NCI-H2171 (cell line): ENCODE data around the gene SCGB1D1.

Experiments
- DNase-seq: peaks from one replicate; lab custom pipeline; 2025; lab: John Stamatoyannopoulos, UW

SCGB1D1 gene, protein sequence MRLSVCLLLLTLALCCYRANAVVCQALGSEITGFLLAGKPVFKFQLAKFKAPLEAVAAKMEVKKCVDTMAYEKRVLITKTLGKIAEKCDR

DNA sequence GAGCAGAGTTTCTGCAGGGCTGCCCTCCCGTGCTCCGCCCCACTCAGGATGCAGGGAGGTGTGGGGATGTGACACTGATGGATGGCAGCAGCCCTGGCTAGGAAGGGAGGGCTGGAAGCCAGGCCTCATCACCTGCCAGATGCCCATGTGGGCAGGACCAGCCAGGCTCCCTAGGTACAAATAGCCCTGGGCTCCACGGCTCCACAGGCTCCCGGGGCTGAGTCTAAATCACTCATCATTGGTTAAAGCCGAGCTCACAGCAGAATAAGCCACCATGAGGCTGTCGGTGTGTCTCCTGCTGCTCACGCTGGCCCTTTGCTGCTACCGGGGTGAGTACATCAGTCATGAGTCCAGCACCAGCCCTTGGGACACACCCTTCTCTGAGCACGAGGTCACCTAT, at the start of gene SCGB1D1:
Gene SCGB1D1, plus strand, starts transcription at position 206 of the 400 bp plus-strand sequence. Its CDS starts 69 bp downstream, at position 275.
- DNase-seq: no peak

DNA sequence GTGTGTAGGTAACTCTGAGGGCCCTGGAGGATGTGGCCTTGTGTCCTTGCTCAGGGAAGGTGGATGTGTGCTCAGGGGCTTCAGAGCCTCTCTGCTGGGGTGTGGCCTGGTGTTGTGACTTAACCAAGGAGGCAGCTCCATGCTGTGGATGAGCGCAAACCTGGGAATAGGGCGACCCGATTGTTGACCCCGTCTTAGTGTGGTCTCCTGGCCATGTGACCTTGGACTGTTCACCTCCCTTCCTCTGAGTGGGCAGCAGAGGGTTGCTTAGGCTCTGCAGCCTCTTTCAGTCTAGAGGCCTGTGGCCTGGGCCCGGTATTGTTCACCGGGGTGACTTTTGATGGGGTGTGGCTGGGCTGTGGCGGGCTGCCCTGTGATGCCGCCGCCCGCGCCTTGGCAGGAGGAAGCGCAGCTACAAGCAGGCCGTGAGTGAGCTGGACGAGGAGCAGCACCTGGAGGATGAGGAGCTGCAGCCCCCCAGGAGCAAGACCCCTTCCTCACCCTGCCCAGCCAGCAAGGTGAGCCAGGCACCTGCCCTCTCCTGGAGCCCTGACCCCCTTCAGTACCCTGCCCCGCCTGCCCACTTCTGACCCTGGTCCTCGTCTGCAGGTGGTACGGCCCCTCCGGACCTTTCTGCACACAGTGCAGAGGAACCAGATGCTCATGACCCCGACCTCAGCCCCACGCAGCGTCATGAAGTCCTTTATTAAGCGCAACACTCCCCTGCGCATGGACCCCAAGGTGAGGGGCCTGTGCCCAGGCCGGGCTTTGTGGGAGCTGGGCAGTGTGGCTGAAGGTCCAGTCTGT, 49.5 kb upstream of the SCGB1D1 start:
- DNase-seq: no peak

DNA sequence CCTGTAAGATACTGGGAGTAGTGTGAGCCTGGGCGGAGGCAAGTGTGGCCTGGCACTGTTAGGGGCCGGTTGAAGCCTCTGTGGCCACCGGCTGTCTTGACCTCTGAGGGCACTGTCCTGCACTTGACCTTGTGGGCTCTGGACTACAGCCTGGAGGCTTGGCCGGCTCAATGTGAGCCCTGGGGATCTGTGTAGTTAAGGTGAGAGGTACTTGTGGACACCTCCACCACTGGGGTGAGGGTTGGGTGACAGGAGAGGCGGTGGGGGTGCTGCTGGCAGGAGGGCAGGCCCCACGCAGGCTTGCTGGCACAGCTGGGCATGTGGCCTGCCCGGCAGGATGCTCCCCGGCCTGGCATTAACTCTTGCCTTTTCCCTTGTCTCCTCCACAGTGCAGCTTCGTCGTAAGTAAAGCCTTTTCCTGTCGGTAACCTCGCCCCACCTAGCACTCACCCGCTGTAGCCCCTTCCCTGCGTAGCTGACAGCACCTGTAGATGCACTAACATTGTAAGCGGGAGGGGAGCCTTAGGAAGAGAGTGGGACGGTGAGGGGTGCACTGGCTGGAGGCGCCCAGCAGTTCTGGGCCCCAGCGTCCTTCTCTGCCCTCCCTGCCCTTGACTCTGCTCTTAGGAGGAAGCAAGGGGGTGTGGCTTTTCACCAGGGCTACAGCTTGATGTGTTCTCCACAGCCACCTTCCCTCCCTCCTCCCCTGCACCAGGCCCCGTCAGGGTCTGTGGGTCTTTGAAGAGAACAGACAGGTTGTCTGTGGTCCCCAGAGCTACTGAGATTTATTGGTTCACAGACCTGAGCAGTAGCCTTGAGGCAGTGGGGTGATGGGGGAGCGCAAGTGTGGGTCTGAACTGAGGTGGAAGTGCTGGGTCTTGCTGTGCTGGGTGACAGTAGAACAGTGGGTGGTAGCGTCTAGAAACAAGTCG, 48.6 kb upstream of the SCGB1D1 start:
- DNase-seq: no peak

DNA sequence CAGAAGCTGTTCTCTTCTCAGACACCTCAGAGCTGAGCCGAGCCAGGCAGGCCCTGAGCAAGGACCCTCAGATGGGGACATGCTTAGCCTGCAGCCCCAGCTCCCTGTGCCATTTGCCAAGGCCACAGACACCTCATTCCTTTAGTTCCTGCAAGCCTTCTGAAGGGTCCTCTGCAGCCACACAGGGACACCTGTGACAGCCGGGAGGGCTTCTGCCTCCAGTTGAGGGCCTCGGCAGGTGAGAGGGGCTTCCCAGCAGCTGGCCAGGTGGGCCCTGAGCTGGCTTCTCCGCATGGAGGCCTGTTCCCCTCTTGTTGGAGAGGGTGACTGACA, 48.0 kb upstream of the SCGB1D1 start:
- DNase-seq: no peak

DNA sequence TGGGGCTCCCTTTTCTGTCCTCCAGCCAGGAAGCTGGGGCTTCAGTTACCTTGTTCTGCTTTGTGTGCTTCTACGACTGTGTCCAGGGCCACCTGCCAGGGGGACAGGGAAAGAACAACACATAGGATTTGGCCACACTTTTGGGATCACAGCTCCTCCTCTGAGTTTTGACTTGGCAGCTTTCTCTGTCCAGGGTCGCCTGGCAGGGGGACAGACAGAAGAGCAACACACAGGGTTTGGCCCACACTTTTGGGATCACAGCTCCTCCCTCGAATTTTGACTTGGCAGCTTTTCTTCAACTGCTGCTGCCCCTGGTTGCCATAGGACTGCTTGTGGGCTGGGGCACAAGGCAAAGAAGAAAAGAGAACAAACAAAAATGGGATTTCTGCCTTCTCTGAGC, 47.1 kb upstream of the SCGB1D1 start:
- DNase-seq: no peak

DNA sequence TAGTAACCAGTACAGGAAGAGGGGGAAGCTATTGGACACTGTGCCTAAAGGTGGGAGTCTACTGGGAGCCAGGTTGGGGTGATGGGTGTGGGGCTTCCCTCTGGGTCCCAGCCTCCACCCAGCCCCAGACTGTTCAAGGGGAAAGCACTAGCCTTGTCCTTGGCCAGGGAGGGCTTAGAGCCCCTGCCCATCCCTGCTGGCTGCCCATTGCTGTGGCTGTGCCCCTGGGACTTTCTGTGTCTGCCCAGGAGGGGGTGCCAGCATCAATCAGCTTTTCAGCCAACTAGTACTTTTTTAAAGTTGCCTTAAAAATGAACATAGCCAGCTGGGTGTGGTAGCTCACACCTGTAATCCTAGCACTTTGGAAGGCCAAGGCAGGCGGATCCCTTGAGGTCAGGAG, 46.3 kb upstream of the SCGB1D1 start:
- DNase-seq: no peak

DNA sequence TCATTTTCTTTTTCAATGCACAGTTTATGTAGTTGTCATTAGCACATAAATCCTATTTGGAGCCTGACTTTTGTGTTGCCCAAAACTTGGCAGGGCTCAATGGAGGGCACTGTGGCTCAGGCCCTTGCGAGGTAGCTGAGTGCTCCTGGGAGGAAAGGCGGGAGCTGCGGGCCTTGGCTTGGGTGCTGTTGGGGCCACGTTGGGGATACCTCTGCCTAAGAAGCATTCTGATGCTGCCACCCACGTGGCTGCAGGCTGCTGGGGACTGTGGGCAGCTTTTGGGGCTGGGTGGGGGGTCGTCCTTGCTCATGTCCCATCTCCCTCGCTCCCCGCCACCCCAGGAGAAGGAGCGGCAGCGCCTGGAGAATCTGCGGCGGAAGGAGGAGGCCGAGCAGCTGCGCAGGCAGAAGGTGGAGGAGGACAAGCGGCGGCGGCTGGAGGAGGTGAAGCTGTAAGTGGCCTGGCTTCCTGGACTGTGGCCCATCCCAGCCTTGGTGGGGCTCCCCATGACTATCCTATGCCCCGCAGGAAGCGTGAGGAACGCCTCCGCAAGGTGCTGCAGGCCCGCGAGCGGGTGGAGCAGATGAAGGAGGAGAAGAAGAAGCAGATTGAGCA, 45.3 kb upstream of the SCGB1D1 start:
- DNase-seq: no peak

DNA sequence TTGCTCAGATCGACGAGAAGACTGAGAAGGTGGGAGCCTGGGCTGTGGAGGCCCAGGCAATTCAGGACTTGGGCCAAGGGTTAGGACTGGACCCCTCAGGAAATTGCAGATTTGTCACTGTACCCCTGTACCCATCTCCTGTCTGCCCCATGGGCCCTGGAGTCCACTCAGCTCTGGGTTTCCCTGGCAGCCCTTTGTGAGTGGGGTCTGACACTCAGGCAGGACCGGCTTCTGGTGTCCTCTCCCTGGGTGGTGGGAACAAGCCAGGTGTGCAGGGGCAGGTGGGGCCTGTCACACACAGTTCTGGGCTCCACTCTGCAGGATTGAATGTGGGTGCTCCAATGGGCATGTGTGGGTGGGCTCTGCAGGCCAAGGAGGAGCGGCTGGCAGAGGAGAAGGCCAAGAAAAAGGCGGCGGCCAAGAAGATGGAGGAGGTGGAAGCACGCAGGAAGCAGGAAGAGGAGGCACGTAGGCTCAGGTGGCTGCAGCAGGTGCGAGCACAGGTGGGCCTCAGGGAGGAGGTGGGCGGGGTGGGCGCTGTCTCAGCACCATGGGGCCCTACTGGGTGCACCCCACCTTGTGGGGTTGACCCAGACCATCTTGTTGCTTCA, 44.6 kb upstream of the SCGB1D1 start:
- DNase-seq: no peak

DNA sequence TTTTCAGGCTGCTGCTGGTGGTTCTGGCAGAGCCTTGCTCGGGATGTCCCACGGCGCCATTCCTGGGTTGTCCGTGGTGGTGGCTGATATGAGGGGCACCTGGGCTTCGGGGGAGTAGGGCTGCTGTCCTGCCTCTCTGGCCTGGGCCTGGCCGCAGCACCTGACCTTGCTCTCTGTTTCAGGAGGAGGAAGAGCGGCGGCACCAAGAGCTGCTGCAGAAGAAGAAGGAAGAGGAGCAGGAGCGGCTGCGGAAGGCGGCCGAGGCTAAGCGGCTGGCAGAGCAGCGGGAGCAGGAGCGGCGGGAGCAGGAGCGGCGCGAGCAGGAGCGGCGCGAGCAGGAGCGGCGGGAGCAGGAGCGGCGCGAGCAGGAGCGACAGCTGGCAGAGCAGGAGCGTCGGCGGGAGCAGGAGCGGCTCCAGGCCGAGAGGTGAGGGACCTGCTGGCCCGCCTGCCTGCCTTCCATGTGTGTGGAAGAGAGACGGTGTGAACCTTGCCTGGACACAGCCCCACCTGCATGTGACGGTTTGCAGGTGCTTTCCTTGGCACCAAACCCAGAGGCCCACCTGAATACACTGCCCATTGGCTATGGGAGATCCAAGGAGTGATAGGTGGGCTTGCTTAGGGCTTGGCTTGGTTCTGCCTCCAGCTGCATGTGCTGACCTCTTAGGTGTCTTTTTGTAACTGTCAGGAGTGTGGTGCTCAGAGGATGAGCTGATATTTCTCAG, 43.4 kb upstream of the SCGB1D1 start:
- no peak for DNase-seq

DNA sequence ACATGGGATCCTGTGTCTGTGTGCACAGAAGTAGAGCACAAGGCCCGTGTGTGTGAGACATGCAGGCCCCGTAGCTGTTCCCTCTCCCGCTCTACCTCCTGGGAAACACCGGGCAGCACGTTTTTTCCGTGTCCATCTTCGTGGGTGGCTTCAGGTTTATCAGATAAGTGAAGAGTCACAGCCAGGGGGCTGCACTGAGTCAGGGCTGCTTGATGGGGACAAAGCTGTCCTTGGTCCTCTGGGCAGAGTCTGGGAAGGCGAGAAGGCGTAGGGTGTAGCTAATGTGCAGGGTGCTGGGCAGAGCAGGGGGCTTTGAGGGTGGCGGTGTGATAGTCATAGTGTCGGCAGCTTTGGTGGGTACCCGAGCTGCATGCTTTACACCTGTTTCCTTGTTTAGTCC, 42.5 kb upstream of the SCGB1D1 start:
- no peak for DNase-seq

DNA sequence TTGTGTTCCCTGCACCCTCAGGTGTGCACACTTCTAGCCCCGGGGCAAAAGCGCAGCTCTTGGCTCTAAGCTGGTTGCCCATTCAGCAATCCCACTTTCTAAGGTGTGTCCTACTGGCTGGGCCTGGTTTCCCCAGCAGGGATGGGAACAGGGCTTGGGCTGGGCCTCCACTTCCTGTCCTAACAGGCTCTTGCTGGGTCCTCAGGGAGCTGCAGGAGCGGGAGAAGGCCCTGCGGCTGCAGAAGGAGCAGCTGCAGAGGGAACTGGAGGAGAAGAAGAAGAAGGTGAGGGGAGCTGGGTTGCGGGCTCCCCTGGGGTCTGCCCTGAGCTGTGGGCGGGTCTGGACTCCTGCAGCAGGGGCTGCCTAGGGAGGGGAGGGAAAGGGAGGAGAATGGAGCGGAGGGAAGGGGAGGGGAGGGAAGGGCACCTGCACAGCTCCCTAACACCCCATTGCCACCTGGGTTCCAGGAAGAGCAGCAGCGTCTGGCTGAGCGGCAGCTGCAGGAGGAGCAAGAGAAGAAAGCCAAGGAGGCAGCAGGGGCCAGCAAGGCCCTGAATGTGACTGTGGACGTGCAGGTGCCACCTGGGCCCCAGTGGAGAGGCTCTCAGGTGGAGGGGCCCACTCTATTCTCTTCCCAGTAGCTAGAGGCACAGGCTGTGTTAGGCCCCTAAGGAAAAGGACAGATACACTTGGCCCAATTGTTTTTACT, 41.6 kb upstream of the SCGB1D1 start:
- DNase-seq: peak; percentile 81

DNA sequence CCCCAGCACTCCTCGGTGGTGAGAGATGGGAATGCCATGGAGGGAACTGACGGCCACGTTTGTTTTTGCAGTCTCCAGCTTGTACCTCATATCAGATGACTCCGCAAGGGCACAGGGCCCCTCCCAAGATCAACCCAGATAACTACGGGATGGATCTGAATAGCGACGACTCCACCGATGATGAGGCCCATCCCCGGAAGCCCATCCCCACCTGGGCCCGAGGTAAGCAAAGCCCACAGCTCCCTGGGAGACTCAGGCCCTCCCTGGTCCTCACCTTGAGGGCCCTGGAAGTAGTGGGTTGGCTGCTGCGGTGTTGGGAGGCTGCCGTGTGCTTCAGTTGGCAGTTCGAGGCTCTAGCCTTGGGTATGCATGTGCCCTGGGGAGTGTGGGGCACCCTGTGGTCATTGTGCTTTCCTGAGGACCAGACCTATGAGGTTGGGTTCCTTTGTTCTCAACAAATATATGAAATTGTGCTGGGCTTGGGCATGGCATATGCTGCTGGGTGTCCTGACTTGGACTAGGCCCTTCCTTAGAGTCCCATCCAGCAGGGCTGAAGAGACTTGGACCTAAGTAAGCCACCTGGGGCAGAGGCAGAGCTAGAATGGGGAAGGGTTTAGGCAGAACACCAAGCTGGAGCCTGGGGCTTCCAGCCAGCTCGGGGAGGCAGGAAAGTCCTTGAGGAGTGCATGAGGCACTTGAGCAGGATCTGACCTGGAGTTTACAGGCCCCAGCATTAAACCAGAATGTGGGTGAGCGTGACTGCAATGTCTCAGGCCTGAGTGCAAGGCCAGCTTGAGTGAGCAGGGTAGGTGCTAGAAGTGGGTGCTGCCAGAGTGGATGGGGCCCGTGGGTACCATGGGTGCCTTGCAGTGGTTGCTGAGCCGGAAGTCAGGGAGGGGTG, 39.8 kb upstream of the SCGB1D1 start:
- no peak for DNase-seq

DNA sequence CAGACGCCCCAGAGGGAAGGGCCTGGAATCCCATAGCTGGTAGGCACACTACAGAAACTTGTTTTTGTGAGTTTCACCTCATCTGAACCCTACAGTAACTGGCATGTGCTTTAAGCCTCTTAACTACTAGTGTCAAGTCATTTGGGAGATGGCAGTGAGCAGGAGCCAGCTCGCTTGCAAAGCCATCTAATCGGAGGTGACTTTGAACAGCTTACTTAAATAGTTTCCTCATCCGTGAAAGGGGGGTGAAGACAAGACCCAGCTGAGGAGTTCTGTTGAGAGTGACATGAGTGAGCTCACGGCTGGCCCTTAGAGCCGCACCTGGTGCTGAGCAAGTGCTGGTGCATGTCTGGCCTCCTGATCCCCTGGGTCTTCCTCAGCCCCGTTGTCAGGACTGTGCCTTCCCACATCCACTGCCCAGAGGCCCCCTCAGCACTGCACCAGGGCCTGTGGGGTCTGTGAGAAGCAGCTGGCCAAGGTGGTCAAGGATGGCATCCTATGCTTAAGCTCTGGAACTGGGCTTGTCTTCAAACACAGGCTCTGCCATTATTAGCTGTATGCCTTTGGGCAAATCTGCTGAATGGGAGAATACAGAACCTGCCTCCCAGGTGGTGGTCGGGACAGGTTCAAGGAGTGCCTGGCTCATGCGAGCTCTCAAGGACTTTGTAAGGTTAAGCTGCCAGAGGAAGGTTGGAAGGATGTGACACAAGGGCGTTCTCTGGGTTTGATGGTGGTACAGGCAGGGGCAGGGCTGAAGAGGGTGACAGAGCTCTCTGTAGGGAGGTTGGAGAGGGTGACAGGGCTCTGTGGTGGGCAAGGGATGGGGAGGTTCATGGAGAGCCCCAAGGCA, 38.9 kb upstream of the SCGB1D1 start:
- DNase-seq: no peak

DNA sequence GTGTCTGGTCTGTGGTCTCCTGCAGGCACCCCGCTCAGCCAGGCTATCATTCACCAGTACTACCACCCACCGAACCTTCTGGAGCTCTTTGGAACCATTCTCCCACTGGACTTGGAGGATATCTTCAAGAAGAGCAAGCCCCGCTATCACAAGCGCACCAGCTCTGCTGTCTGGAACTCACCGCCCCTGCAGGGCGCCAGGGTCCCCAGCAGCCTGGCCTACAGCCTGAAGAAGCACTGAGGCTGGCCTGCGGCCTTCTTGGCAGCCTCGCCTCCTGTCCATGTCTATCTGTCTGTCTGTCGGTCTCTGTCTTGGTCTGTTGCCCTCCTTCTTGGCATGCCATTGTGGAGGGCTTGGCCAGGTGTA, 38.3 kb upstream of the SCGB1D1 start:
- DNase-seq: no peak

DNA sequence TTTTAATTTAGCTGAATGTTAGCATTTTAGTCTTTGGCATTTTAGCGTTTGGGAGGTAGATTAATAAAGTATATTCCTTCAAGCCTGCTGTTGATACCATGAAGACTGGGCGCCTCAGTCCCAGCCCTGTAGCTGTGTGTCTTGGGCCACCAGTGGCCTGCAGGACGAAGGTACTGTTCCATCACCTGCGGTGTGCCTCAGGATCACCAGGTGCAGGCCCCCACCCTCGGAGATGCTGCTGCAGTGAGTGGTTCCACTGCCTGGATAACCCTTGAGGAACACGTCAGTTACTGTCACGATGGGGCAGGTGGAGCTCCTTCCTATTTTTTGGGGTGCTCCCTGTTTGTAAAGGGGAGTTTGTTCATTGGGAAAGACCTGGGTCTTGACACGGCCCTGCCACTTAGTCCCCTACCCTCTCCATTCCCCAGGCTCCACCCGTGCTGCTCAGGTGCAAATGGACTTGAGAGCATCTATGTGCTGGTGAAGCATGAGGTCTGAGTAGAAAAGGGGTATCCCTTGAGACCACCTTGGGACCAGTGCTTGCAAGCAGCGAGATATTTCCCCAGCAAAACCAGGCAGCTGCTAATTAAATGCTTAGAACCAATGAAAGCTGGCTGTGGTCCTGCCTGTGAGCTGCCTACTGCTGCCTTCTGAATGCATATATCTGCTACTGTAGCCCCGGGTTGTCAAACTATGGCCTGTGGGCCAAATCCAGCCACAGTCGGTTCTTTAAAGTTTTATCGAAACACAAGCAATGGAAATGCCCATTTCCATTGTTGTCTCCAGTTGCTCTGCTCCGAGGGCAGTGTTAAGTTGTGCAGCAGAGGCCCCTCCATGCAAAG, 37.5 kb upstream of the SCGB1D1 start:
- no peak for DNase-seq

DNA sequence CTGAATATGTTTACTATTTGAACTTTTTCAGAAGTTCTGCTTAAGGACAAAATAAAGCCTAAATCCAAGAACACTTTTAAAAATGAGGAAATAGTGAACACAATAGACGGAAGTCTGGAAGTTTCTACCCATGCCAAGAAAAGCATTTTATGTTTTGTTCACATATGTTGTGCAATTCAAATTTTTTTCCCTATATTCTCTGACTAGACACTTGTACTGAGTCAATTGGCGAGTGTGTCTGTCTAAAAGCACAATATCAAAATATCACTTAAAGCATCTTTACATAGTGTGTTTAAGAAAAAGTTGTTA, 37.0 kb upstream of the SCGB1D1 start:
- DNase-seq: no peak

DNA sequence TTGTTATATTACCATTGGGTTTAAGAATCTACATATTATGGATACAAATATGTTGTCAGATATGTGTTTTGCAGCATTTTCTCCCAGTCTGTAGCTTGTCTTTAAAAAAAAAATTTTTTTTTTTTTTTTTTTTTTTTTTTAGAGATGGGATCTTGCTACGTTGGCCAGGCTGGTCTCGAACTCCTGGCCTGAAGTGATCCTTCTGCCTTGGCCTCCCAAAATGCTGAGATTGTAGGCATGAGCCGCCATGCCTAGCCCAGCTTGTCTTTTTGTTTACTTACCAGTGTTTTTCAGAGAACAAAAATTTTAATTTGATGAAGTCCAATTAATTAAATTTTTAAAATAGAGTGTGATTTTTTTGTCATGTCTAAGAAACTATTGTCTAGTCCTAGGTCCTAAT, 36.4 kb upstream of the SCGB1D1 start:
- DNase-seq: no peak

DNA sequence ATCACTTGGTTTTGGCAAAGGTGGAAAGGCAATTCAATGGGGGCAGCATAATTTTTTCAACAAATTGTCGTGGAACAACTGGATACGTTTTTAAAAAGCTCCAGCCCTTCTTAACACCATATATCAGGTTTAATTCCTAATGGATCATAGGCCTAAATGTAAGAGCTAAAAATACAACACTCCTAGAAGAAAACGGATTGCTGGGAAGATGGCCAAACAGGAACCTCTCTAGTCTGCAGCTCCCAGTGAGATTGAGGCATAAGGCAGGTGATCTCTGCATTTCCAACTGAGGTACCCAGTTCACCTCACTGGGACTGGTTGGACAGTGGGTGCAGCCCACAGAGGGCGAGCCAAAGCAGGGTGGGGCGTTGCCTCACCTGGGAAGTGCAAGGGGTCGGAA, 32.4 kb upstream of the SCGB1D1 start:
- DNase-seq: no peak
